GM21390 (cell line): ENCODE measurements around the gene GPRC5A.

Source experiments
- ATAC-seq: cut with Tn5 transposase; IDR thresholded peaks from one replicate; pipeline ENCODE4 v1.9.1; 2021; ENCODE audit not compliant: unreplicated experiment

GPRC5A gene

GRCh38 chr12:12909228-12909994, 18.0 kb downstream of the GPRC5A start:
- no peak for ATAC-seq

DNA sequence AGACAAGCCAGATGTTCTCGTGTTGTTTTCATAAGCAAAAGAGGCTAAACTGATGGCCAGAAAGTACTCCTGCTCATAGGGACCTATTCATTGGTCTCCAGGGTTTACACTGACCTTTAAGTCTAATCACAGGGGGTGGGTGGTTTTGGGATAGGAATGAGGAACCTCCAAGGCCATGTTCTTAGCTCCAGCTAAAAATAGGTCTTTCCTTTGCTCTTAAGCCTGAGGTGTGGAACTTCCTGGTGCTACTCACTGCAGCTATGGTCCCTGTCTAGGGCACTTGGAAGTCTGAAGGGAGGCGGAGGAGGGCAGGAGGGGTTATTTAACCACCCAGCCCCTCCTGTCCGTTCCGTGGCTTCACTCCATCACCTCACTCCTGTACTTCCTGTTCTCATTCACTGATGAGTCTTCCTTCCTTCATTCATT, 18.6 kb downstream of the GPRC5A start:
- ATAC-seq: no peak

GRCh38 chr12:12912711-12913110, 21.3 kb downstream of the GPRC5A start:
- no peak for ATAC-seq

GRCh38 chr12:12915656-12916055, 24.3 kb downstream of the GPRC5A start:
- no peak for ATAC-seq

DNA sequence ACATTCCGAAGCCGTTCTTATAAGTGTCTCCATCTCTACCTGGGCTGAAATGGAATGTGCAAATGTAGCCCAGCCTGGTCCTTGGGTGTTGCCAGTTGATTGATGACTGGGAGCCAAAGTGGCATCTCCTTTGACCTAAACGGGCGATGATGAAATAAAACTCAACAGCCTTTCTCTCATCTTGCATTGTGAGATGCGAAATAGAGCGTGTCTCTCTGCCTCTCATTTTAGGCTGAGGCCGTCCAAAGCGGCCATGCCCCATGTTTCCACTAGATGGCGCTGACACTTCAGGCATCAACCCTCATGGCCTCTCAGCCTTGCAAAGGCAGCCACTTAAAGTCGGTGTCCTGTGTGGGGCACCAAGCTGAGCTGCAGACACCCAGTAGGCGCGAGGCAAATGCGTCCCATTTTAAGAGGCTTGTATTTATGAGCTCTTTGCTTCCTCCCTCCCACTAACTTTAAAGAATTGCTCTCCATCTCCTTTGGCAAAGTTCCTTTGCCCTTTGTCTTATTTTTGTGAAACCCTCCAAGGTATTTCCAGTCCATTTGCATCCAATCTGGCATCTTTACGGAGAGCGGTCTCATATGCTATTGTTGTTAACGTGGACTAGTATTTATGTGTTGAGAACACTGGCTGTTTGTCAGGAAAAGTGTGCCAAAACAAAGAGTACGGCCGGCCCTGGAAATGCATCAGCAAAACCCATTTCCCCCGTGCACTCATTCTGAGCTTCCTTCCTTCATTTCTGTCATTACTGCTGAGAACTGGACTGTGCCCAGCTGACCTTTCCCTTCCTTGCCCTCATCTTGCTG, 25.0 kb downstream of the GPRC5A start:
- ATAC-seq: peak; percentile 97

DNA sequence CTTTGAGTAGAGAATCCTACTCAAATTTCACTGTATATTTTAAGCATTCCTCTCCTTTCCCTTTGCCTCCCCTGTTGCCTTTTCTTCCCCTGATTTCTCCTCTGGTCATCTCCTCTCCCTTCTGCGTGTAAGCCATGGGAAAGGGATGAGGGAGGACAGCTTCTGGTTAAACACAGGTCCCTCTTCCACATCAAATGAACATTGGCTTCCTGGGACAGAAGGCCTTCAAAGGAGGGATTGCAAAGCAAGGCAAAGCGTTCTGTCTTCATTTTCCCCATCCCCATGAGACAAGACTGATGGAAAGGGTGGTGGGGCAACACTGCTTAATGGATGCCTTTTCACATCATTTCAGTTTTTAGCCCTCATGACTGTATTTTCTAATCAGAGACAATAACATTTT, 26.2 kb downstream of the GPRC5A start:
- ATAC-seq: no peak

DNA sequence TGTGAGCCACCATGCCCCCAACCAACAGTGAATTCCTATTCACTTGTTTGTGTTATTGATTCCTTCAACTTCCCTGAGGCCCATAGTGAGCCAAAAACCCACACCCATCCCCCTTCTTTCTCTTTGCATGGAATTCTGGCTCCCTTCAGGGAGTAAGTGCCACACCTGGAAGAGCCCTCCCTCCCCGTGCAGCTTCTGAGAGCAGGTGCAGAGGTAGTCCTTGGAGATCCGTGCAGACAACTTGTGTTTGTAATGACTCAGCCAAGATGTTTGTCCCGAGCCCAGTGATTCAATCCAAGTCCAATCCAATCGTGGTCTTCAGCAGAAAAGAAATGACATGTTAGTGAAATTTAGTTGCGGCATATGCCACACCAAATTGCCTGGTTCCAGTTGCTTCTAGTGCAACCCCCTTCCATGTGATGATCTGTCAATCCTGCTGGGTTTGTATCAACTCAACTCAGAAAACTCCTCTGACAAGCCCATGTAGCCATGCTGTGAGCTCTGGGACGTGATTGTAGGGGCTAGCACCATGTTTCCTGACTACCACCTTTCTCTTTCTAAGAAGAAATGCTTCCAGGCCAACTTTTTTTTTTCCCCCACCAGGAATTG, 27.5 kb downstream of the GPRC5A start:
- ATAC-seq: no peak

- no peak for ATAC-seq
Observed at GRCh38 chr12:12919666-12920435, 28.5 kb downstream of the GPRC5A start.

DNA sequence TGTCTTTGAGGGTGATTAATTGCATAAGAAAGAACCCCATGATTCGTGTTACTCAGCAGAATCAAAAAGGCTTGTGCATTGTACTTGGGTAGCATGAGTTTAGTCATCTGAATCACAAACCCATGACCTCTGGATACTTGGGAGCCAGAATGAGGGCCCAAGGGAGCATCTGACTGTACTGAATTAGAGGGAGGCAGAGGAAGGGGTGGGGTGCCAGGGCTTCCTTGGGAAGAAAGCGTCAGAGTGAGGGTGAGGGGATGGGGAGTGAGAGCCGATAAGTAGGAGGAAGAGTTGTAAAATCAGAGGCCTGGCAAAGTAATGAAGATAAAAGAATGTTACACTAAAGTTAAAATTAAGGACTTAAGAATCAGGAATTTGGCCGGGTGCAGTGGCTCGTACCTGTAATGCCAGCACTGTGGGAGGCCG, 30.8 kb downstream of the GPRC5A start:
- no peak for ATAC-seq

GRCh38 chr12:12922978-12923377, 31.6 kb downstream of the GPRC5A start:
- ATAC-seq: no peak

DNA sequence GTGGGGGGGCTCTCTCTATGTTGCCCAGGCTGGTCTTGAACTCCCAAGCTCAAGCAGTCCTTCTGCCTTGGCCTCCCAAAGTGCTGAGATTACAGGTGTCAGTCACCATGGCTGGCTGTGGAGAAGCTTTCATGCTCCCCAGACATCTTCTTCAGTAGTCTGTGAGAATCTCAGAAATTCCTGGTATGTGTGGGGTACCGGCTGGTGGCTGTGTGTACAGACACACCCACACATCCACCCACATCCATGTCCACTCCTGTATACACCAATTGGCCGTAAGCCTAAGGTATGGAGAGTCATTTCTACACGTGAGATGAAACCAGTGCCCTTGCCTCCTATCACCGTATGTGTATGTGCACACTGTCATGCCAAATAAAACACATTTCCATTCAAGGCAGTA, 32.8 kb downstream of the GPRC5A start:
- ATAC-seq: no peak

DNA sequence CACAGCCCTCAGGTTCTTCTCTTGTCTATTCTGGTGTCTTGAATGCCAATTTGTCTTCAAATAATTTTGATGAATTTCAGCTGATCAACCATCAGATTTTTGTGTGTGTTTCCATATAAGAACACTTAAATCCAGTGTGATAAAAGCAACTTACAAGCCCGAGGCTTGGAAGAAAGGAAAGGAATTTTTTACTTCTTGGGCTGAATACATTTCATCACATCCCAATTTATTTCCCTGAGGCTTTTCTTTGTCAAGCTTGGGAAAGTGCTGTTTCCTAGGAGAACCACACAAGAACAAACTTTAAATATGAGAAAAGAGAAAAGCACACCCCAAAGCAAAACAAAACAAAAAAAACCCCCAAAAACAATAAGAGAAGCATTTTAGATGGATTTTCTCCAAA, 34.0 kb downstream of the GPRC5A start:
- ATAC-seq: no peak

- no peak for ATAC-seq
Observed at GRCh38 chr12:12926571-12927071, 35.3 kb downstream of the GPRC5A start.

DNA sequence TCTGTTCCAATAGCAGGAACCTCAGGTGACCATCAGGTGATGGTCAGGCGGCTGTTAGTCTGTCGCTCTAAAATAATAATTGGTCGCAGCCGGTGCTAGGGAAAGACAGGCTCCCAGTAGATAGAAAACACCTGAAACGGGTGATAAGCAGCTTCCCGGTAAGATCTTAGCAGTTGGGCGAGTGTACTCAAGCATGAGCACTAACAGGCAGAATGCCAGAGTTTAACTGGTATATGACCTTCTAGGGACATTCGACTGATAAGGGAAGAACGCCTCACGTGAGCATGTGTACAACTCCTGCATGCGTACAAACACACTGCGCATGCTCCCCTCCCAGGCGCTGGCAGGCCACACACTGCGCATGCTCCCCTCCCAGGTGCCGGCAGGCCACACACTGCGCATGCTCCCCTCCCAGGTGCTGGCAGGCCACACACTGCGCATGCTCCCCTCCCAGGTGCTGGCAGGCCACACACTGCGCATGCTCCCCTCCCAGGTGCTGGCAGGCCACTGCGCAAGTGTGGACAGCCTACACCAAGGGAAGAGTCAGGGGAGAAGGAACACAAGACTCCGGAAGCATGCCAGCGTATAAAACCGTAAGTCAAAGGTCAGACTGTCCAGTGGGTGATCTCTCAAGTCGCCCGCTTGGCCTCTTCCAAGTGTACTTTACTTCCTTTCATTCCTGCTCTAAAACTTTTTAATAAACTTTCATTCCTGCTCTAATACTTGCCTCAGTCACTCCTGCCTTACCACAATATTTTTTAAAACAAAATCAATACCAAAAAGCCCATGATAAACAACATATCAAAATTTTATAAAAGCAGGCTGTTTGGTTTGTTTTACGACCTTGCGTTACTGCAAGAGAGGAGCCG, 36.1 kb downstream of the GPRC5A start:
- peak; percentile 46 for ATAC-seq

- no peak for ATAC-seq
Observed at GRCh38 chr12:12929696-12930095, 38.3 kb downstream of the GPRC5A start.

GRCh38 chr12:12930633-12931219, 39.4 kb downstream of the GPRC5A start:
- no peak for ATAC-seq

DNA sequence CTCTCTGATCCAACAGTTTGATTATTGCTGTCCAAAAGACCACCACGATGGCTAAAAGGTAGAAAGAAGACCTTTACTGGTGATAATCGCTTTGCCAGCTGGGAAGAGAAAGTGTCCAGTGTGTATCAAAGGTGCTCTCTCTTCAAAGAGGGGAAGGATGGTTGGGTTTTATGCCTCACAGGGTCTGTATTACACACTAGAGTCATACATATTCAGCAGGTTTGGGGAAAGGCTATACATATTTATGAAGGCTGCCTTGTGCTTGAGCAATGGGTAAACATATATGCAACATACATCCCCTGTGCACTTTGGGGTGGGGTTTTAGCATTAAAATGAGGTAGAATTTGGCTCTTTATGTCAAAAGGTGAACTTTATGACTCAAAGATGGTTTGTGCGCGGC, 42.4 kb downstream of the GPRC5A start:
- ATAC-seq: no peak

- ATAC-seq: no peak
Observed at GRCh38 chr12:12934556-12934955, 43.2 kb downstream of the GPRC5A start.

GRCh38 chr12:12936983-12937491, 45.7 kb downstream of the GPRC5A start:
- no peak for ATAC-seq
